GM23248 (cell line): Measurements from ENCODE around the gene AGRN.

Experiments used
- EZH2 ChIP-seq: fragments of 200-600 bp; sonication (generic); IDR thresholded peaks from 2 replicates; pipeline ENCODE4 v1.6.1; 2018; ENCODE audit warnings: antibody characterized with exemption, mild to moderate bottlenecking; ENCODE audit not compliant: insufficient read depth, poor library complexity, severe bottlenecking
- EZH2phosphoT487 ChIP-seq: fragments of 200-600 bp; sonication (generic); IDR thresholded peaks from 2 replicates; pipeline ENCODE4 v1.6.1; 2018; ENCODE audit warnings: antibody characterized with exemption, moderate library complexity, mild to moderate bottlenecking, low read depth; ENCODE audit not compliant: insufficient read depth

DNA sequence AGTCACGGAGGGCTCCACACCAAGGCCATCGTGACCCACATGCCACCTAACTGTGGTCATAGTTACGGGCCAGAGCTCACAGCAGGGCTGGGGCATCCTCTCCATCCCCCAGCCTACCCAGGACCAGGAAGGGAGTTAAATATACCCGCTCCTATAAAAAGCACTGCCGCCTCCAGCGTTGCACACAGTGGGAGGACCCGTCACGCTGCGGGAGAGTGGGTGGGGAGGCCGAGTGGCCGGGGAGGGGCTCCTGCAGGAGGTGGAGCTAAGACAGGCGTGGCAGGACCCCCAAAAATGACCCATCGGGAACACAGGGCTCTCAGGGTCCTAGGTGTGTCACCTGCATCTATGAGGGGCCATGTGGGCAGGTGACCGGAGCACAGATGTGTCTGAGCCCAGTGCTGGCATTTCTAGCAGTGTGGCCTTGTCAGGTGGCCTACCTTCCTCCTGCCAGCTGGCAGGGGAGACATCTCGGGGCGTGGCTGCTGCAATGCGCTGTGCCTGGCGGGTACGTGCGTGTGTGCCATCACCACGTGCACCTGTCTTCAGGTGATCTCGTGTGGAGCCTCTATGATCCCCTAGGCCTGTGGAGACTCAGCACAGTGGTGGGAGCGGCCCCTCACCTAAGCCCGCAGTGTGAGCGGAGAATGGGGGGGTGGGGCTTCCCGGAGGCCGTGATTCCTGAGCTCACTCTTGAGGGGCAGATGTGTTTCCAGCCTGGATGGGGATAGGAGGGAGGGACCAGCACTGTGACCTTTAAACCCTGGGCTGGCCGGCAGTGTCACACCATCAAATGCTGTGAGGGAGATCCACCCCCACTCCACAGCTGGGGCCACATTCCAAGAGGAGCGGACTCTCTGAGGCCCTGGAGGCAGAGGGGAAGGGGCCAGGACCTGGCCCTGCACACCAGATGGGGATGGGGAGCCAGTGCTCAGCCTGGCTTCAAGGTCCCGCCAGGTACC, 17.7 kb downstream of the AGRN start:
- TF ChIP-seq EZH2phosphoT487 (no peak), EZH2 (no peak)
